Measurements from ENCODE around the gene CABLES1. TPM values are rescaled to one million over a fixed set of nuclear protein-coding genes. Genes with fewer than 3 reads are reported as not detected.
A peak's percentile ranks its signal among the peaks of the same experiment; 100 is the strongest.
"Not testable (repeated sequence)": the region's sequence is repeated elsewhere in the genome, so short reads cannot be mapped to it uniquely, and the experiment has no call there.

The CABLES1 gene
- total and polyA plus RNA-seq, 3 experiments from 2014 or later, result 0.30 to 8.9 (median 8.0) TPM

DNA sequence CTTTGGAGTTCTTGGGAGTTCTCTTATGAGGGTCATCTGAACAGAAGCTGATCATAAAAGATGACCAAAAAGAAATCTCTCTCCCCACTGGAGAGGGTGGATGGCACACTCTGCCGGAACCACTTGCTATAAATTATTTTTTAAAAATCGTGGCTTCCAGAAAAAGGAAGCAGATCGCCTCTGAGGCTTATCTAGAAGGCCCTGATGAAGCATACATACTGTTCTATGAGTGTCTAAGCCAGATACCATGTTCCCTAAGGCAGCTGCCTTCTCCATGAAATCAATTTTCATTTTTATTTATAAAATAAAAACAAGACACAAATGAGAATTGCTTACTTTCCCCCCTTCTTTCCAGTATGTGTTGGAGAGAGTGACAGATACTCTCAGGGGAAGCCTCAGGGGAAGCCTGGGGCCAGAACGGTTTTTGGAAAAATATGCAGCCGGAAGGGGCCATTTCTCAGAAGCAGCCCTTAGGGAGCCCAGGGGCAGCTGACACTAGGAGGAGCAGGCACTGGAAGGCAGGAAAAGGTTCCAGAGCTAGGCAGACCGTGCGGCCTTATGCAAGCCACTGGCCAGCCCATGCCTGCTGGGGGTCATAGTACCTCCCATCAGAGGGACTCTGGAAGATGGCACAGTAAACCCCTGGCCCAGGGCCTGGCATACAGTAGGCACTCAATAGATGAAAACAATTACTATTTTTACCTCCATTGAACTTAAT, 130.6 kb downstream of the CABLES1 start:
- Histone ChIP-seq H3K4me1 (ENCODE audit: insufficient read depth, low read length) (peaks cover 11% of the 10 kb centered on the region), H3K27ac (ENCODE audit: low read depth, low read length) (no peak overlapping the region), H3K27me3 (ENCODE audit: insufficient read depth, low read length, poor library complexity, severe bottlenecking) (no peaks in the 10 kb centered on the region), H3K36me3 (ENCODE audit: insufficient read depth, low read length) (no peaks in the 10 kb centered on the region), H3K9me3 (ENCODE audit: low read length) (peaks cover 5% of the 10 kb centered on the region), H3K4me3 (ENCODE audit: low read length) (no peak overlapping the region)
- Mint-ChIP-seq H3K27ac (no peak overlapping the region), H3K9me3 (peaks cover 12 to 17% (median 15%) of the 10 kb centered on the region in 5 donors), H3K4me1 (peaks cover 23 to 33% (median 31%) of the 10 kb centered on the region in 3 donors), H3K4me3 (no peak overlapping the region), H3K36me3 (peaks cover 5 to 6% (median 6%) of the 10 kb centered on the region in 3 donors), H3K27me3 (no peaks in the 10 kb centered on the region)
- ChIA-PET CTCF (no interaction called here), POLR2A (no interaction called here)
- DNase-seq, result no peak

DNA sequence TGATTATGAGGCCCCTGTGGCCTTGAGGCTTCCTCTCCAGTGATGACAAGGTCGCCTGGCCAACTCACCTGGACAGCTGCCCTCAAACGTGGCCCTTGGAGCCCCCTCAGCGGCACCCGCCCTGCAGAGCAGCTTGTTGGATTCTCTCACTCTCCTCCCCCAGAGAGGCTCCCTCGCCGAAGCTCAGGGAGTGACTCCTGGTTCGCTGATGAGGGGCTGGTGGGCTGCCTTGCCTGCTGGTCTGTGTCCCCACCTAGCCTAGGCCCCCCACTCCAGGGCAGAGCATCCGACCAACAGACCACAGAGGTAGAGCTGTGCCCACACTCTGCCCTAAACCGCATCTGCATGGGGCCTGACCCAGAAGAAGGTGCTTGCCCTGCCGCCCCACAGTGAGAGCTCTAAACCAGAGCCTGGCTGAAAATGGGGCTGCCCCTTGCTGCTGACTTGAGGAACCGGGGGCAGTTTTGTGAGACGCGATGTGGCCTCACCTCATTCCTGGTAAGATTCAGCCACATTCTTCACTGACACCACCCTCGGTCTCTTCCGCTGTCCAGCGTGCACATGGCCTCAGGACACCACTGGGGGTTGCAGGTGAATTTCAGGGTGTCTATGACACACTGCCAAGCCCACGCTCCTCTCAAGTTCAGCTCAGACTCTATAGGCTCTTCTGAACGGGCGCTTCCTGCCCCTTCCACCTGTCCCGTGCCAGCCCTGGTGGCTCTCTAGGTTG, 131.6 kb downstream of the CABLES1 start:
- peaks cover 23 to 30% (median 30%) of the 10 kb centered on the region in 3 donors for H3K4me1 Mint-ChIP-seq
- CTCF ChIA-PET, result no interaction called here
- peaks cover 6 to 12% (median 7%) of the 10 kb centered on the region in 3 donors for H3K36me3 Mint-ChIP-seq

DNA sequence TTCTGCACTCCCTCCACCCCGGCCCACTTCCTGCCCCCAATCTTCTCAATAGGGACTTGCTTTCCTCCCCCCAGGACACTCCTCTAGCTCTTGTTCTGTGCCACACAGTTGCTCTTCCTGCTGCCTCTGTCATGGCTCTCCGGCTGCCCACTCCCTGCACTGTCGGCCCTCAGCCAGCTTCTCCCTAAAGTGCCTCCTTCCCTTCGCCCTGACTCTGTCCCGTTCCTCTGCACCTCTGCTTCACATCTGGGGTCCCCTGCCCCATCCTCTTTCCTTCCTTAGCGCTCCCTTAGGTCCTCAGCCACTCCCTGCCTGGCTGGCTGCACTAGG, 132.1 kb downstream of the CABLES1 start:
- DNase-seq, result no peak
- Mint-ChIP-seq H3K4me3 (peak overlapping the region in 1 of 7 donors; percentile 15), H3K27ac (peak overlapping the region in 5 of 8 donors; percentile 18 to 44 (median 30)), H3K36me3 (peaks cover 6 to 12% (median 7%) of the 10 kb centered on the region in 3 donors), H3K27me3 (no peaks in the 10 kb centered on the region), H3K9me3 (peaks cover 15 to 23% (median 19%) of the 10 kb centered on the region in 5 donors), H3K4me1 (peaks cover 23 to 30% (median 30%) of the 10 kb centered on the region in 3 donors)
- H3K27me3 ChIP-seq (ENCODE audit: insufficient read depth, low read length, poor library complexity, severe bottlenecking), result no peaks in the 10 kb centered on the region
- ChIA-PET POLR2A (no interaction called here), CTCF (no interaction called here)
- H3K36me3 ChIP-seq (ENCODE audit: insufficient read depth, low read length), result no peaks in the 10 kb centered on the region
- no peak overlapping the region for H3K27ac ChIP-seq (ENCODE audit: low read depth, low read length)
- peaks cover 5% of the 10 kb centered on the region for H3K9me3 ChIP-seq (ENCODE audit: low read length)
- H3K4me1 ChIP-seq (ENCODE audit: insufficient read depth, low read length), result peaks cover 10% of the 10 kb centered on the region
- no peak overlapping the region for H3K4me3 ChIP-seq (ENCODE audit: low read length)

More for the DNA sequence above, 131.6 kb downstream of the CABLES1 start:
- peak overlapping the region in 1 of 7 donors; percentile 15 for H3K4me3 Mint-ChIP-seq
- H3K27me3 Mint-ChIP-seq, result no peaks in the 10 kb centered on the region
- H3K27ac Mint-ChIP-seq, result peak overlapping the region in 1 of 8 donors; percentile 18
- Histone ChIP-seq H3K27me3 (ENCODE audit: insufficient read depth, low read length, poor library complexity, severe bottlenecking) (no peaks in the 10 kb centered on the region), H3K9me3 (ENCODE audit: low read length) (peaks cover 5% of the 10 kb centered on the region), H3K4me1 (ENCODE audit: insufficient read depth, low read length) (peaks cover 10% of the 10 kb centered on the region), H3K27ac (ENCODE audit: low read depth, low read length) (no peak overlapping the region), H3K36me3 (ENCODE audit: insufficient read depth, low read length) (no peaks in the 10 kb centered on the region), H3K4me3 (ENCODE audit: low read length) (no peak overlapping the region)
- DNase-seq, result no peak
- POLR2A ChIA-PET, result no interaction called here
- H3K9me3 Mint-ChIP-seq, result peaks cover 15 to 23% (median 19%) of the 10 kb centered on the region in 5 donors

DNA sequence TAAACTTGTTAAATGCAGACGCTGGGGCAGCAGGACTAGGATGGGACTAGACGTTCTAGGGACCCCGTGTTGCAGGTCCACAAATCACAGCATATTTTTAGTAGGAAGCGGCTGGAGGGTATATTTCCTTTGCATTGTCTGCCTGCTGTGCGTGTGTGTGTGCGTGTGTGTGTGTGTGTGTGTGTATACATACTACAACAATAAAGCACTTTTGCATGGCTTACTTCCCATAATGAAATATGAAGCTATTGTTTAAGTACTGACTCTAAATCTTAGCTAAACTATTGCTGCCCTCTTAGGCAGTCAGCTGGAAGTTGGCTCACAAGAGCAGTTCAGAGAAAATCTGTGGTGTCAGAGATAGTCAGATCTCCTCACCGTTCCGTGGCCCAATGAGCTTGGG, 133.4 kb downstream of the CABLES1 start:
- Histone ChIP-seq H3K36me3 (ENCODE audit: insufficient read depth, low read length) (no peaks in the 10 kb centered on the region), H3K4me1 (ENCODE audit: insufficient read depth, low read length) (peaks cover 10% of the 10 kb centered on the region), H3K27me3 (ENCODE audit: insufficient read depth, low read length, poor library complexity, severe bottlenecking) (no peaks in the 10 kb centered on the region), H3K27ac (ENCODE audit: low read depth, low read length) (no peak overlapping the region), H3K4me3 (ENCODE audit: low read length) (no peak overlapping the region), H3K9me3 (ENCODE audit: low read length) (peaks cover 5% of the 10 kb centered on the region)
- H3K36me3 Mint-ChIP-seq, result peaks cover 6 to 12% (median 7%) of the 10 kb centered on the region in 3 donors
- H3K4me3 Mint-ChIP-seq, result no peak overlapping the region
- ChIA-PET POLR2A (no interaction called here), CTCF (no interaction called here)
- no peak for DNase-seq
- peaks cover 23 to 30% (median 30%) of the 10 kb centered on the region in 3 donors for H3K4me1 Mint-ChIP-seq
- H3K9me3 Mint-ChIP-seq, result peaks cover 15 to 23% (median 19%) of the 10 kb centered on the region in 5 donors
- no peaks in the 10 kb centered on the region for H3K27me3 Mint-ChIP-seq
- peak overlapping the region in 3 of 8 donors; percentile 36 to 72 (median 43) for H3K27ac Mint-ChIP-seq

DNA sequence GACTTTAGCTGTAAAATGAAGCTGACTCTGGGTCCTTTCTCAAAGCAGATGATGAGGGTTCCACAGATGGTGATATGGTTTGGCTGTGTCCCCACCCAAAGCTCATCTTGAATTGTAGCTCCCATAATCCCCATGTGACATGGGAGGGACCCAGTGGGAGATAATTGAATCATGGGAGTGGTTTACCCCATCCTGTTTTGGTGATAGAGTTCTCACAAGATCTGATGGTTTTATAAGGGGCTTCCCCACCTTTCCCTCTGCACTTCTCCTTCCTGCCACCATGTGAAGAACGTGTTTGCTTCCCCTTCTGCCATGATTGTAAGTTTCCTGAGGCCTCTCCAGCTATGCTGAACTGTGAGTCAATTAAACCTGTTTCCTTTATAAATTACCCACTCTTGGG, 133.8 kb downstream of the CABLES1 start:
- H3K27me3 ChIP-seq (ENCODE audit: insufficient read depth, low read length, poor library complexity, severe bottlenecking); H3K27ac ChIP-seq (ENCODE audit: low read depth, low read length); H3K4me3 ChIP-seq (ENCODE audit: low read length); H3K9me3 ChIP-seq (ENCODE audit: low read length); POLR2A ChIA-PET; H3K36me3 ChIP-seq (ENCODE audit: insufficient read depth, low read length); H3K4me3 Mint-ChIP-seq; CTCF ChIA-PET; H3K27me3 Mint-ChIP-seq: not testable (repeated sequence)
- peaks cover 15 to 23% (median 19%) of the 10 kb centered on the region in 5 donors for H3K9me3 Mint-ChIP-seq
- H3K4me1 Mint-ChIP-seq, result peaks cover 23 to 30% (median 30%) of the 10 kb centered on the region in 3 donors
- H3K36me3 Mint-ChIP-seq, result peaks cover 6 to 12% (median 7%) of the 10 kb centered on the region in 3 donors
- peak overlapping the region in 6 of 8 donors; percentile 36 to 85 (median 54) for H3K27ac Mint-ChIP-seq
- H3K4me1 ChIP-seq (ENCODE audit: insufficient read depth, low read length), result peaks cover 10% of the 10 kb centered on the region
- peak in 2 of 5 donors; percentile 6 for DNase-seq

DNA sequence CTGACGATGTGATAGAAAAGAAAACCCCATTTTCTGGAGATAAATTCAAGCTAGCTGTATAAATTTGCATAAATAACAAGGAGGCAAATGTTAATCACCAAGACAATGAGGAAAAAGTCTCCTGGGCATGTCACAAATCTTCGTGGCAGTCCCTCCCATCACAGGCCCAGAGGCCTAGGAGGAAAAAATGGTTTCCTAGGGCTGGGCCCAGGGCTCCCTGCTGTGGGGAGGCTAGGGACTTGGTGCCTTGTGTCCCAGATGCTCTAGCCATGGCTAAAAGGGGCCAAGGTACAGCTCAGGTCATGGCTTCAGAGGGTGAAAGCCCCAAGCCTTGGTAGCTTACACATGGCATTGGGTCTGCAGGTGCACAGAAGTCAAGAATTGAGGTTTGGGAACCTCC, 134.6 kb downstream of the CABLES1 start:
- Histone ChIP-seq H3K4me1 (ENCODE audit: insufficient read depth, low read length) (peaks cover 10% of the 10 kb centered on the region), H3K27me3 (ENCODE audit: insufficient read depth, low read length, poor library complexity, severe bottlenecking) (no peaks in the 10 kb centered on the region), H3K27ac (ENCODE audit: low read depth, low read length) (no peak overlapping the region), H3K4me3 (ENCODE audit: low read length) (no peak overlapping the region), H3K9me3 (ENCODE audit: low read length) (peaks cover 5% of the 10 kb centered on the region), H3K36me3 (ENCODE audit: insufficient read depth, low read length) (no peaks in the 10 kb centered on the region)
- peaks cover 6 to 12% (median 7%) of the 10 kb centered on the region in 3 donors for H3K36me3 Mint-ChIP-seq
- H3K9me3 Mint-ChIP-seq, result peaks cover 15 to 23% (median 19%) of the 10 kb centered on the region in 5 donors
- ChIA-PET POLR2A (no interaction called here), CTCF (no interaction called here)
- H3K27me3 Mint-ChIP-seq, result no peaks in the 10 kb centered on the region
- no peak overlapping the region for H3K27ac Mint-ChIP-seq
- no peak overlapping the region for H3K4me3 Mint-ChIP-seq
- no peak for DNase-seq
- peaks cover 23 to 30% (median 30%) of the 10 kb centered on the region in 3 donors for H3K4me1 Mint-ChIP-seq

DNA sequence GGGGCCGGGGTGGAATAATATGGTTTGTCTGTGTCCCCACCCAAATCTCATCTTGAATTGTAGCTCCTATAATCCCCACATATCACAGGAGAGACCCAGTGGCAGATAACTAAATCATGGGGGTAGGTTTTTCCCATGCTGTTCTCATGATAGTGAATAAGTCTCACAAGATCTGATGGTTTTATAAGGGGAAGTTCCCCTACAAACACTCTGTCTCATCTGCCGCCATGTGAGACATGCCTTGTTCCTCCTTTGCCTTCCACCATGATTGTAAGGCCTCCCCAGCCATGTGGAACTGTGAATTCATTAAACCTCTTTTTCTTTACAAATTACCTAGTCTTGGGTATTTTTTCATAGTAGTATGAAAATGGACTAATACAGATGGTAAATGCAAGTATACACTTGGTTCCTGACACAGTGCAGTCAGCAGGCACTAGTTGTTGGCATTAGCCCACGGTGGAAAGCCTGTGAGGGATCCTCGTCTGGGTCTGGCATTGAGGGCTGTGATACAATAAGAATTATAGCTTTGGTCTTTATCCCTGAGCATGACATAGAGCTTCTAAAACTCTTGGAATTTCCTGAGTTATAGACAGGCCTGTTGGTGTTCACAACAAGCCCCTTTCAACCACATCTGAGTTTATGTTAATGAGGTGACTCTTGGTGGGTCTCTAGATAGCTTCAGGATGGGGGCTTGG, 135.8 kb downstream of the CABLES1 start:
- Histone ChIP-seq H3K4me1 (ENCODE audit: insufficient read depth, low read length) (peaks cover 10% of the 10 kb centered on the region), H3K27ac (ENCODE audit: low read depth, low read length) (no peak overlapping the region), H3K9me3 (ENCODE audit: low read length) (peaks cover 5% of the 10 kb centered on the region), H3K4me3 (ENCODE audit: low read length) (no peak overlapping the region), H3K27me3 (ENCODE audit: insufficient read depth, low read length, poor library complexity, severe bottlenecking) (no peaks in the 10 kb centered on the region), H3K36me3 (ENCODE audit: insufficient read depth, low read length) (no peaks in the 10 kb centered on the region)
- no peak overlapping the region for H3K4me3 Mint-ChIP-seq
- no peaks in the 10 kb centered on the region for H3K27me3 Mint-ChIP-seq
- peaks cover 23 to 30% (median 30%) of the 10 kb centered on the region in 3 donors for H3K4me1 Mint-ChIP-seq
- peaks cover 7 to 18% (median 8%) of the 10 kb centered on the region in 3 donors for H3K36me3 Mint-ChIP-seq
- POLR2A ChIA-PET, result no interaction called here
- CTCF ChIA-PET, result interaction anchor here (0.5 to 0.9 kb wide), 2 partner anchors 15 to 123 kb away, joined by 3 to 4 read pairs; no protein-coding TSS in a partner anchor
- no peak overlapping the region for H3K27ac Mint-ChIP-seq
- H3K9me3 Mint-ChIP-seq, result peaks cover 15 to 23% (median 19%) of the 10 kb centered on the region in 5 donors
- no peak for DNase-seq

All from CD8-positive, alpha-beta memory T cell (primary cell).